Thyroid gland (tissue), 4 donors: ENCODE measurements around the gene SLC9A7.

Source experiments
- CTCF ChIP-seq, 6 experiments: fragments of 200-600 bp in 3 of 6; fragments of 450-650 bp in 3 of 6; sonication (generic) in 3 of 6; IDR thresholded peaks; one replicate each; pipeline ENCODE4 v1.5.1; 2016 to 2019; ENCODE audit warnings: antibody characterized with exemption in 6 of 6, mild to moderate bottlenecking in 2 of 6, inconsistent platforms in 1 of 6, moderate library complexity in 1 of 6
- POLR2A ChIP-seq, 2 donors: fragments of 450-650 bp; IDR thresholded peaks; one replicate each; pipeline ENCODE4 v1.6.1; 2017; ENCODE audit warnings: antibody characterized with exemption in 2 of 2, mild to moderate bottlenecking in 2 of 2, moderate library complexity in 1 of 2

- no peak for TF ChIP-seq CTCF (IDR thresholded peaks at IDR 0.05)
- TF ChIP-seq POLR2A (IDR thresholded peaks at IDR 0.05): no peak
Measured at GRCh38 chrX:46588263-46588662, 170.7 kb downstream of the SLC9A7 start.
